SIG-M5 treated with dmso at 0.1 percent for 504 hours (cell line): ENCODE data around the gene SUV39H1.
"Not testable (repeated sequence)": the region's sequence is repeated elsewhere in the genome, so short reads cannot be mapped to it uniquely, and the experiment has no call there.

Source experiments
- DNase-seq: peaks from one replicate; lab custom pipeline; 2025; ENCODE audit not compliant: unreplicated experiment; lab: John Stamatoyannopoulos, UW

Gene SUV39H1

DNA sequence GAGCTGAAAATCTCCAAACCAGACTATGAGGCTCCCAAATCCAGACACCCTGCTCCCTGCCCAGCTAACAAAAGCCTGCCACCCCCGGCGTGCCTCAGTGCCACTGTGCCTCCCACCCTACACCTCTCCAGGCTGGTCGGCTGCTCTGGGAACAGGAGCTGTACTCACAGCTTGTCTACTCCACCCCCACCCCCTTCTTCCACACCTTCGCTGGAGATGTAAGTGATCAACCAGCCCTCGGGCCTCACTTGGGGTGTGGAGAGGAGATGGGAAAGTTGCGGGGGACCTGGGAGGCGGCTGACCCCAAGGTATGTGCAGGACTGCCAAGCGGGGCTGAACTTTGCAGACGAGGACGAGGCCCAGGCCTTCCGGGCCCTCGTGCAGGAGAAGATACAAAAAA lies 11.1 kb upstream of the SUV39H1 start:
- DNase-seq: no peak

DNA sequence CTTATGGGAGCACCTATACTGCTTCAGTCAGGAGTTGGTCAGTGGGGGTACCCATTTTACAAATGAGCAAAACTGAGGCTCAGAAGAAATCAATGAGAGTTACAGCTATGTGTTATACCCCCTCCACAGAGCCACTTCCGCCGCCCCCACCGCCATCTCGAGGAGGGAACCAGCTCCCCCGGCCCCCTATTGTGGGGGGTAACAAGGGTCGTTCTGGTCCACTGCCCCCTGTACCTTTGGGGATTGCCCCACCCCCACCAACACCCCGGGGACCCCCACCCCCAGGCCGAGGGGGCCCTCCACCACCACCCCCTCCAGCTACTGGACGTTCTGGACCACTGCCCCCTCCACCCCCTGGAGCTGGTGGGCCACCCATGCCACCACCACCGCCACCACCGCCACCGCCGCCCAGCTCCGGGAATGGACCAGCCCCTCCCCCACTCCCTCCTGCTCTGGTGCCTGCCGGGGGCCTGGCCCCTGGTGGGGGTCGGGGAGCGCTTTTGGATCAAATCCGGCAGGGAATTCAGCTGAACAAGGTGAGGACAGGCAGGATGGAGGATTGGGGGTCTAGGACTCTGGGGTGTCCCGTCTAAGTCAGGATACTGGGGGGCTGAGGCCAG lies 7.9 kb upstream of the SUV39H1 start:
- no peak for DNase-seq

DNA sequence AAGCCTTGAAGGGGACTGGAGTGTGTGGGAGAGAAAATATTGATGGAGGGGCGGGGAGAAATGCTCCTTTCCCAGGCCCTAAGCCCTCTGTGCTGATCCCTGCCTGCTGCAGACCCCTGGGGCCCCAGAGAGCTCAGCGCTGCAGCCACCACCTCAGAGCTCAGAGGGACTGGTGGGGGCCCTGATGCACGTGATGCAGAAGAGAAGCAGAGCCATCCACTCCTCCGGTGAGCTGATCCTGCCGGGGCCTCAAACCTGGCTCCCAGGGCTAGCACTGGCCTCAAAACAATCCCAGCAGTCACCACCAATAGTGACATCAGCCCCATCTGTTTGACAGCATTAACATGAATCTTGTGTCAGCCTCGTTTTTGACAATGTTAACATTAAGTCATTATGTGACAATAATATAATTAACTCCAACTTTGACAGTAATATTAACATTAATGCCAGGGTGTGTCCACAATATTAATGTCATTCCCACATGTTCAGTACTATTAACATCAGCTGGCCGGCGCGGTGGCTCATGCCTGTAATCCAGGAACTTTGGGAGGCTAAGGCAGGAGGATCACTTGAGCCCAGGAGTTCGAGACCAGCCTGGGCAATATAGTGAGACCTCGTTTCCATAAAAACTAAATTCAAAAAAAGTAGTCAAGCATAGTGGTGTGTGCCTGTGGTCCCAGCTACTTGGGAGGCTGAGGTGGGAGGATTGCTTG lies 7.2 kb upstream of the SUV39H1 start:
- DNase-seq: no peak

DNA sequence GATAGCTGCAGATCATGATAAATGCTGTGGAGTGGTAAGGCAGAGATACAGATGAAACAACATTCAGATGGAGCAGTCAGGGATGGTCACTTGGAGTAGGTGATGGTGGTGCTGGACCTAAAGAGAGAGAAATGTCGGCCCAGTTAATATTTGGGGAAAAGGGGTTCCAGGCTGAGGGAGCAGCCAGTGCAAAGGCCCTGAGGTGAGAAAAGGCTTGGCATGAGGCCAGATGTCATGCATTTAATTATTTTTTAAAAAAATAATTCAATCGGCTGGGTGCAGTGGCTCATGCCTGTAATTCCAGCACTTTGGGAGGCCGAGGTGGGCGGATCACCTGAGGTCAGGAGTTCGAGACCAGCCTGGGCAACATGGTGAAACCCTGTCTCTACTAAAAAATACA lies 4.8 kb upstream of the SUV39H1 start:
- not testable (repeated sequence) for DNase-seq

DNA sequence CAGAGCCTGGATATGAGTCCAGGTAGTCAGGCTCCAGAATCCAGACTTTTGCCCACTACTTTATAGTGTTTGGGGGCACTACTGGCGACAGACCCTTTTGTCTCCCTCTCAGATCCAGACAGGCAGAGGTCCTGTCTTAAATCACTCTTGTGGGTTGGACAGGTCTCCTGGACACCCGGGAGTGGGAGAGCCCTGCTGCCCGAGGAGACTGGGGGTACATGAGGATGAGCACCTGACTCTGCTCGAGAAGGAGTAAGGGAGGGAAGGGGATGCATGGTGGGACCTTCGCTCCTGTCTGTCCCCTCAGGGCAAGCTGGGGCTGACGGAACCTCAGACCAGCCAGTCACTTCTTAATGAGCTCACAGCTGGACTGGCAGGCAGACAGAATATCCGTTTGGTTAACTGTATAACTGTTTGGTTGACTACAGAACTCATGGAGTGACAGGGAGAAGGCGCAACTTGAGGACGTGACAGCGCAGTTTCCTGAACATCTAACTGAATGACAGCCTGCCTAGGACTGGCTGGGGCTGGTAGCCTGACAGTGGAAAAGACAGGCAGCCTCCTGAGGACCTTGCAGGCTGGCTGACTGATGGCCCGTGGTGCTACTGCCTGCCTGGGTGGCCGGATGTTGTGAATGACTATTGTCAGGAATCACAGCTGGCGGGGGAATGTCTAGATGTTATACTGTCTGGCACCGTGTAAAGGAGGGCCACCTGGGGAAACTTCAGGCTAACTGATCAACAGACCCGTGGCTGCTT lies 1.6 kb upstream of the SUV39H1 start:
- DNase-seq: no peak

DNA sequence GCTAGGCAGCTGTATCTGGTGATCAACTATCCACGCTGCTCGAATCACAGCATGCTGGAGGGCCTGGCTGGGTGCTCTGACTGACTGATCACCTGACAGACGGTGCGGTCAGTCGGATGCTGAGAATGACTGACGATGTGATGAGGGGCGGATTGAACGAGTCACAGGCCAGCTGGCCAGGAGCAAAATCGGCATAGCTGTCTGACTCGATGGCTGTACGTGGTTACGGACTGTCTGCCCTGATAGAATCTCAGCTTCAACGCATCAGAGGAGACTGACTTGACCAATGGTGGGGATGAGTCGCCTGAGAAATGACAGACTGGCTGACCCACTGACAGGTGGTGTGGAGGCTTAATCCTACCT lies 1.0 kb upstream of the SUV39H1 start:
- DNase-seq: no peak

DNA sequence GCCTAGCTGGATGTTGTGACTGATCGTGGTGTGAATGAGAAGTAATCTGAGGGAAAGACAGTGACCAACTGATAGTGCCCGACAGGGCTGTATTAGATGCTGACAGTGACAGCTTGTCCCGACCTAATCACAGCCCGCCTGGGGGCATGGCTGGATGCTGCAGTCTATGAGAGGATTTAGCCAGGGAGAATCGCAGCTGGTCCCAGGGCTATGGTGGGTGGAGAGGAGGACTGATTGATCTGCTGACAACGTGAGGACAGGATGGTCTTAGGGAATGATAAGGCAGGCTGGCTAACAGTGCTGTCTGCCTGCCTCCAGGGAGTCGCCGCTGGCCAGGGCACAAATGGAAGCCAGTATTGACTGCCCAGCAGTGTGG lies 621 bp upstream of the SUV39H1 start:
- DNase-seq: no peak

DNA sequence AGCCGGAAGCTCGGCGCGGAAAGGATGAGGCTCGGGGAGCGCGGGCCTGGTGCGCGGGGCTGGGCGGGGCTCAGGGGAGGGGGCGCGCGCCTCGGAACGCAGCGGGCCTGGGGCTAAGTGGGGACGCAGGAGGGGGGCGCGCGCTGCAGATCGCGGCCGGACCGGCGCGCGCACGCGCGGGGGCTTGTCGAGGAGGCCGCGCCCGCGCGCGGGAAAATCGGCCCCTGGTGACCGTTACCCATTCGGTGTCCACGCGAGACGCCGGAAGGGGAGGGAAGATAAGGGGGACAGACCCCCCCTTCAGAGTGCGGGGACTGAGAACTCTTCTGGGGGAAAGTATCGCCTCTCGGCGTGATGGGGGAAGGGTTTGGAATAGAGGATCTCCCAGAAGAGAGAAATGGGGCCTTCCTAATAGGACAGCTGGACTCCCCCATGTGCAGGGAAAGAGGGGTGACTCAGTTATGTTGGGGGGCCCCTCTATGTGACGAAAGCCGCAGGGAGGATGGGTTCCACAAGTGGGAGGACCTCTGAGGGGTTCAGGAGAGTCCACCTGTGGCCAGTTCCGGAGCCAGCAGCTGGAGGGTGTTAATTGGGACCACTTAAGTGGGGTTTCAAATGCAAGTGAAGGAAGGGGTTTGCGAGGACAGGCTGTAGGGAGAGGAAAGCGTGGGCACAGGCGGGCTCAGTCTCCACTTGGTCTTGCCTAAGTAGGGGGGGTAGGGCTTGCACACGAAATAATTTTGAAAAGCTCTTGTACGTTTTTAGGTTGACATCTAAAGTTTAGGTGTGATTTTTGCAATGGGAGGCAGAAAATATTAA lies 584 bp downstream of the SUV39H1 start:
- DNase-seq: peak; percentile 33

DNA sequence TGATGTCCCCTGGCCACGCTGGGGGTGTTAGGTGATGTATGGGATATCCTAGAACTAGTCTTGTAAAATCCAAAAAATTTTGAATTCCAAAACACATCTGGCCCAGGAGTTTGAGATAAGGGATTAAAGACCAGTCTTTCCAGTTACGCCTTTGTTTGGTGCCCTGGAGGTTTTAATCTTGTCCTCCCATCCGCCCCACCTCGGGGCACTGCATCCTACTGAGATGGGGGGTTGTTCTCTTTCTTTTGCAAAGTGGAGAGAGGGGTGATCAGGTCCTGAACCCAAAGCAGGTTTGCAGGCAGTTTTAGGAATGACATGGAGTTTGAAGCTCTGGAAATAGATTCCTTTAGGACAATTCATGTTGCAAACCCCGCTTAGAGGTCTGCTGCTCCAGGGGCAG lies 1.8 kb downstream of the SUV39H1 start:
- DNase-seq: no peak

DNA sequence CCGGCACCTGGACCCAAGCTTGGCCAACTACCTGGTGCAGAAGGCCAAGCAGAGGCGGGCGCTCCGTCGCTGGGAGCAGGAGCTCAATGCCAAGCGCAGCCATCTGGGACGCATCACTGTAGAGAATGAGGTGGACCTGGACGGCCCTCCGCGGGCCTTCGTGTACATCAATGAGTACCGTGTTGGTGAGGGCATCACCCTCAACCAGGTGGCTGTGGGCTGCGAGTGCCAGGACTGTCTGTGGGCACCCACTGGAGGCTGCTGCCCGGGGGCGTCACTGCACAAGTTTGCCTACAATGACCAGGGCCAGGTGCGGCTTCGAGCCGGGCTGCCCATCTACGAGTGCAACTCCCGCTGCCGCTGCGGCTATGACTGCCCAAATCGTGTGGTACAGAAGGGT lies 3.7 kb downstream of the SUV39H1 start:
- DNase-seq: no peak

DNA sequence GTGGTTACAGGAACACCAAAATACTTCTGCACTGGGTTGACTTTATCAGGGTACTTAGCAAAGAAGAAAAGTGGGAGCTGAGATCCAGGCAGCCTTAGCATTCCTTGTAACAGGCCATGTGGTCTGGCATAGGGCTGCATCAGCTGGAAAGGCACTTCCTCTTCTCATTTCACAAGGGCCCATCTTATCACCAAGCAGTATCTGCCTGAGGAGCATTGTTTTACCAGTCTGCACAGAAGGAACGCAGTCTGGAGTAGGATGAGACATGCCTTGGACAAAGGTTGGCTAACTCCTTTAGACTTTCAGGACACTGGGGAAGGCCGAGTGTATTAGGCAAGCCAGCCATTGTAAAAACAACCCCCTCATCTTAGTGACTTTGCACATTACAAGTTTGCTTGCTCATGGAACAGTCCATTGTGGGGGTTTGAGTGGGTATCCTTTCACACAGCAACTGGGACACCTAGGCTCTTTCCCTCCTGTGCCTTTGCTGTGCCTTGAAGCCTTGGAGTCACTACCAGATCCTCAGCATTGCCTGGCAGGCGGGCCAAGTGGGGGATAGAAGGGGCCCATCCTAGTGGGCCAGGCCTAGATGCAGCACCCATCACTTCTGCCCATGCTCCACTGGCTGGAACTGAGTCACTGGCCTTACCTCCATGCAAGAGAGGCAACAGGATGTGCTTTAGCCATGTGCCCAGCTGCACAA lies 4.6 kb downstream of the SUV39H1 start:
- peak; percentile 15 for DNase-seq

DNA sequence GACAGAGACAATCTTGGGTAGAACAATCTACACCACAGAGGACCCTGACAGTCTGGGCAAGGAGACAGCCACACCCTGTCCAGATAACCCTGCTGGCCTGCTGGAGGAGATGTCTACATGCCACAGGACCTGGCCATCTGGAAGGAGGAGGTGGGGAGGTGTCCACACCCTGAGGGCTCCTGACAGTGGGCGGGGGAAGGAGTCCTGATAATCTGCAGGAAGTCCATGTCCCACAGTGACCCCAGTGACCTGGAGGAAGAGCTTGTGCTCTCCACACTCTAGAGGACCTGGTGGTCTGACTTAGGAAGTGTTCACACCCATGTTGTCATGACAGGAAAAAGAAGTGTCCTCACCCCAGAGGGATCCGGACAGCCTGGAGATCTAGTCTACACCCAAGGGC lies 5.5 kb downstream of the SUV39H1 start:
- no peak for DNase-seq

DNA sequence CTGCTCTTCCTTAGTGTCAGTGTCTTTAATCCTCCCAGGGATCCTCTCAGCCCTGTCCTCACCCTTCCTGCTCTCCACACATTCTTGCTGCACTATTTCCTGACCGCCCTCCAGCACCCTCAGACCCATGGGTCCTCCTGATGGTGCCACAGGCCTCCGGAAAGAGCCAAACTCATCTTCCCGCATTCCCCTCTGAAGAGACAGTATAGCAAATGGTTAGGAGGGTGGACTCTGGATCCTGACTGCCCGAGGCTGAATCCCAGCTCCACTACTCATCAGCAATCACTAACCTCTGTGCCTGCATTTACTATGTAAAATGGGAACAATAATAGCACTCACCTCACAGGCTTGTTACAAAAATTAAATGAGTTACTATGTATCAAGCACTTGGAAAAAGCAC lies 6.2 kb downstream of the SUV39H1 start:
- no peak for DNase-seq

DNA sequence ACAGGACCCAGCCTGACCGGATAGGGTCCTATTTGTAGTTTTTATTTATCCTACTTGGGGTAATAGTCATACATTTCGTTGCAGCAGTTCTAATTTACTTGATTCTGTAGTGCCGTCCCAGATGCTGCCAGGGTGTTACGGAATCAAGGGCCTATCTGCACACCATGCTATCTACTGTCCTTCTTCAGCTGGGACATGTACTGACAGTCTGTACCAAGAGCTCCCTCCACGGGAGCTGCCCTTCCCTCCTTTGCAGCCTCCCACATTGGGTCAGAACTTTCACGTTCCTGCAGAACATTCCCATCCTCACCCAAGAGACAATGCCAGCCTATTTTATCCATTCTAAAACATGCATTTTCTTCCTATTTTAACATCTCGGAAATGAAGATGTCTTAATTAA lies 6.7 kb downstream of the SUV39H1 start:
- DNase-seq: no peak

DNA sequence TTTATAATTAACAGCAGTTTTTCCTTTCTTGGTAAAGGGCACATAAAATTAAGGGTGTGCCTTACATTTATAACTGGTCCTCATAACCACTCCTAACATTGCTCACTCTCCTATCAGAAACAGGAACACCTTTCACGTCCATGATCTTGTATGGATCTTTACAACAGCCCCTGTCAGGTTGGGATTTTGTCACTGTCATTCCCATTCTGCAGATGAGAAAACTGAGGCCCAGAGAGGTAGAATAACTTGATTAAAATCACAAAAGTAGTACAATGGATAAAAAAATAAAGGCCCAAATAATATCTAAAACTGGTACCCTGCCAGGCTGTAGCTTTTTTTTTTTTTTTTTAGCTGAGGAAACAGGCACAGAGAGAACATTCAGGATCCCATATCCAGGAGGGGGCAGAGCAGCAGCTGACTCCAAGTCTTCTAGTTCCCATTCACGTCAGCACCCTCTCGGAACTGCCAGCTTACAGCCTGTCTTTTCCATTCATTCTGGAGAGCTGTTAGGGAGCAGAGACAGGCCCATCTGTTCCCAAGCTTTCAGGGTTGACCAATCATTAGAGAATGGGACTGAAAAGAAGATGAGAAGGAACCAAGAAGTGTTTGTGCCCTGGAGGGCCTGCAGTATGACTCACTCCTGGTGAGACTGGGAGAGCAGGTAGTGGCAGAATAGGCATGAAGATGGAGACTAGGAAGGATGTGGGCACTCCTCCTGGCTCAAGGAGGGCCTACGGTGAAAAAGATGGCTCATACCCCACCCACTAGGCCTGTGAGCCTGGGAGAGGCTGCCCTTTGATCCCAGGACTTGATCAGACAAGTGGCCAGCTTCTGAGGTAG lies 7.3 kb downstream of the SUV39H1 start:
- peak; percentile 26 for DNase-seq

DNA sequence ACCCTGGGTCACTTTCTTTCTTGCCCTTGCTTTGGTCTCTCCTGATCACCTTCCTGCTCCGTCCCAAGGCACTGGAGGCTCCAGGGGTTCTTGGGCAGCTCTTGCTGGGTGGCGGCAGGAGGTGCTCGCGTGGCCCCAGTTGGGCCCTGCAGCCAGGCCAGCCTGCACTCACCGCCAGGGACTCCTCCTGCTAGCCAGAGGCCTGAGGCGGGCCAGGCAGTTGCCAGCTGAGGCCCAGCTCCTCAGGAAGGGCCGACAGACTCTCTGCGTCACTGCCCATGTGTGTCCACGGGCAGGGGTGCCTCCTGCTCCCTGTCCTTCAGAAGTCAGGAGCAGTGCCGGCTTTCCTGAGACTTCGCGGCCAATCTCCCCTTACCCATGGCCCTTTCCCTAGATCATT lies 9.3 kb downstream of the SUV39H1 start:
- no peak for DNase-seq

DNA sequence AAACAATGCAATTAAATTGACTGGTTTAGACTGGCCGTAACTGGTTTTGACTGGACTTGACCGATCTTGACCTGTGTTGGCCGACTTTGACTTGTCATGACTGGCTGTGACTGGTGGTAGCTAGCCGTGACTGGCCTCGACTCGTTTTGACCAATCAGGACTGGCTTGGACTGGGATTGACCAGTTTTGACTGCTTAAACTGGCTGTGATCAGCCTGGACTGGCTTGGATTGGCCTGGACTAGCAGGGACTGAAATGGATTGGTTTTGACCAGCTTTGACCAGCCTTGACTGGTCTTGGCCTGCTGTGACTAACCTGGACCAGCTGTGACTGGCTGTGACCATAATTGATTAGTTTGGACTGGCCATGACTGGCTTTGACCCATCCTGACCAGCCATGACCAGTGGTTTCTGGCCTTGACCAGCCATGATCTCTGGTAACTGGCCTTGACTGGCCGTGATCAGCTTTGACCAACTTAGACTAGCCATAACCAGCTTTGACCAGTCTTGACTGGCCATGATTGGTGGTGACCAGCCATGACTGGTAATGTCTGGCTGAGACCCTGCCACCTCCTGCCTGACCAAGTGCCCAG lies 13.1 kb downstream of the SUV39H1 start:
- no peak for DNase-seq

DNA sequence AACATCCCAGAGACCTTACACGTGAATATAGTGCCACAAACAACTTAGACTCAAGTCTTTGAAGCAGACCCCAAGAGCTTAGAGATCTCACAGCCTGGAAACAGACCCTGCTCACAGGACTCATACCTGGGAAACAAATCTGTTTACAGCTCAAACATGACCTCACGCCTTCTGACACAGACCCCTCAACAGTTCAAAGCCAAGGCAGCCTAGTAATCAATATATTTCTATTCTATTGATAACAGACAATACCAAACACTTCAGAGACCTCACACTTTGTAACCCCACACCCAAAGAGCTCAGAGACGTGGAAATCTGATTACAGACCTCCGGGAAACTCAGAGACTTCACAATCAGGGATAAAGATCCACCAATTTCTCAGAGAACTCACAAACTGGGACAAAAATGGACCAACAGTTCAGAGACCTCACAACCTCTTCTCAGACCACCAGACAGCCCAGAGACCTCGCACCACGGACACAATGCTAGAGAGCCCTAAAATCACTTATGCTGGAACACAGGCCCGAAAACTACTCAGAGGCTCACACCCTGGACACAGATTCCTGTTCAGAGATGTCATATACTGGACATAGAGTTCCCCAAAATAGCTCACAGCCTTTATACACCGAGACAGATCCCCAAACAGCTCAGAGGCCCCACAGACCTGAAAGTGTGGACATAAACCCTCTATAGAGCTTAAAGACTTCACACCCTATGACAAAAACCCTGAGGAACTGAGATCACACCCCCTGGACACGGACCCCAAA lies 14.8 kb downstream of the SUV39H1 start:
- DNase-seq: no peak

DNA sequence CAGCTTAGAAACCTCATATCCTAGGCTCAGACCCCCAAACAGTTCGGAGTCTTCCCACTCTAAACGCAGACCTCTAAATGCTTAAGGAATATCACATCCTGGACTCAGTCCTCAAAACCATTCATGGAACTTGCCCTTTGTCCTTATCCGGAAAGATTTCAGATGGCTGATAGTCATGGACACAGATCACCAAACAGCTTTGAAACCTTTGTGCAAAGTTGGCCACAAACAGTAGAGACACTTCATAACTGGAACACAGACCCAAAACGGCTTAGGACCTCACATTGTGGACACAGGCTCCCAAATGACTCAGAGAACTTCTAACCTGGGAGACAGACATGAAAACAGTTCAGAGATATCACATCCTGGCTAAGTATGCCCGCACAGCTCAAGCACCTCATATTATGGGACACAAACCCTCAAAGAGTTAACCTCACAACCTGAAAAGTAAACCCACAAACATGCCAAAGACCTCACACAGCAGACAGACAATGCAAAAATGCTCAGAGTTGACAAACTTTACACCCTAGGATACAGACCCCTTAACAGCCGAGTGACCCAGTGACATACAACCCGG lies 15.5 kb downstream of the SUV39H1 start:
- DNase-seq: no peak
